CD4-positive, alpha-beta T cell treated with Interleukin-17A for 4 hours (primary cell): ENCODE data around the gene HOXC13.

Experiments used
- DNase-seq: peaks from one replicate; pipeline ENCODE4 v3.0.0-alpha.2; 2020; ENCODE audit warnings: mixed read lengths

Gene HOXC13

GRCh38 chr12:53955036-53955775 lies 16.6 kb downstream of the HOXC13 start:
- DNase-seq, result no peak

DNA sequence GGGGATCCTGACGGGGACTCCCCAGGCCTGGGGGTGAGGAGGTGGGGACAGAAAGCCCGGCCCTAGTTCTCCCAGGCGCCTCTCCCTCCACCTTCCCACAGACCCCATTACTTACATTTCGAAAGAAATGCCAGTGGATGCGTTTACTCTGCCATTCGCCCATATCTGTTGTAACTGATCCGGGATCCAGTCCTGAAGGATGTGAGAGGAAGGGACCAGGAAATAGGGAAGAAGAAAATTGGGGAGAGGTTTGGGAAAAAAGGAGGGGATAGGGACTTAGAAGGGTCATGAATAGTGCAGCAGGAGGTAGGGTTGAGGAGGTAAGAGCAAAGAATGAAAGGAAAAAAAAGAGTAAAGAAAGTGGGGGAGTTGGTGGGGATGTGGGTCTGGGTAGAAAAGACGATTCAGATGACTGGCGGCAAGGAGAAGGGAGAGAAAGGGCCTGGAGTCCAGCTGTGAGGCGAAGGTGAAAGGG lies 17.2 kb downstream of the HOXC13 start:
- DNase-seq, result no peak

DNA sequence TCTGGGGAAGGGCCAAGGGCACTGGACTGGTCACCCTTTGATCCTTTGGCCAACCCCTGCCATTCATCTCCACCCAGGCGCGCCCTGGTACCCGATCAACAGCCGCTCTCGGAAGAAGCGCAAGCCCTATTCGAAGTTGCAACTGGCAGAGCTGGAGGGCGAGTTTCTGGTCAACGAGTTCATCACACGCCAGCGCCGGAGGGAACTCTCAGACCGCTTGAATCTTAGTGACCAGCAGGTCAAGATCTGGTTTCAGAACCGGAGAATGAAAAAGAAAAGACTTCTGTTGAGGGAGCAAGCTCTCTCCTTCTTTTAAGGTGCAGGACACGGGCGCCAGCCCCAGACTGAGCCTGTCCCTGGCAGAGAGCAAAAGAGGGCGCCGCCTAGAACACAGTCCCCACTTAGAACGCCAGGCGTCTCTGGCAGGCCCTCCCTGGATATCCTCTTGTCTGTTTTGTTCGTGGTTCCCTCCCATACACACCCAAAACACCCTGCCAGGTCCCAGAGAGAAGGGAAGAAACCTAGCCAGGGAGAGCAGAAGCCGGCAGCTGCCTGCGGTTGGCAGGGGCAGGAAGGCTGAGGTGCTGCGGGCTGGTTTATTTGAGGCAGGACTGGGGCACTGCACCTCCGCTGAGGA lies 17.7 kb downstream of the HOXC13 start:
- no peak for DNase-seq

DNA sequence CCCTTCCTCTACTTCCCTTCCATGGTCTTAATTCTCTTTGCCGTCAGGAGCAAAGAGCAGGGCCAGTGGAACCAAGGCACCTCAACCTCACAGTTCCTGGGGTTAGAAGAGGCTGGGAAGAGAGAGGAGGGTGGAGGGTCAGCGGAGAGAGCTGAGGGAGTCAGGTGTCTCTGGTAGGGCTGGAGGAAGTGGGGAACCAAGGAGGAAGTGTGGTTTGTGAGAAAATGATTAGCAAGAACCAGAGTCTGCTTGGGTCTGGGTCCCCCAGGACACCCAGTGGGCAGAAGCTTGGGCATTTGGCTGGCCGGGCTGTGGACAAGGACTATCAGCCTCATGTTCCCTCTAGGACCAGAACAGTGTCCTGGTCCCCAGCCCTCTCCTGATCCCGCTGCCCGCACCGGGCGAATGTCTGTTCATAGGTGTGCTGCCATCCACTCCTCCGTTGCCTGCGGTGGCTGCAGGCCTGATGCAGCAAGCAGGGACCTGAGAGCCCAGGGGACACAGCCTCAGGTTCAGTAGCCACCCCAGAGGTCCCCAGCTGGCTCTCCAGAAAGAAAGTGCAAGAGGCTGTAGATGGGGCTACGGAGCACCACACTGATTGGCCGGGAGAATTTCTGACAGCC lies 18.4 kb downstream of the HOXC13 start:
- DNase-seq, result no peak

GRCh38 chr12:53958128-53958527 lies 19.5 kb downstream of the HOXC13 start:
- no peak for DNase-seq

DNA sequence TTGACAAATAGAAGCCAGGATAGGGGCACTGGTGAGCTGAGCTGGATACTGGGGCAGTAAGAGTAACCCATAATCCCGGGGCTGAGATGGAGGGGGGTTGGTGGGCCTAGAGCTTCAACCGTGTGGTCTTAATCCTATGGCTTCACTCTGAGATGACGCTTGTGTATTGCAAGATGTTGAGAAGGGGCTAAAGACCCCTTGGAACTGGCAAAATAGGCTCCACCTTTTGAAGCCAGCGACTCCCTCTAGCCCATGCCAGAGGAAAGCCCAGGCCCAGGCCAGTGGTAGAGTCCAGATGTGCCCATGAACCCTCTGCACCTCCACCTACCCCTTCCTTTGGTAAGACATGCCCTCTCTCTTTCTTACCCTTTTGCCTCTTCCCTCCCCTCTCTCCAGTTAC lies 20.7 kb downstream of the HOXC13 start:
- no peak for DNase-seq

GRCh38 chr12:53960187-53961024 lies 21.8 kb downstream of the HOXC13 start:
- no peak for DNase-seq

GRCh38 chr12:53961025-53961761 lies 22.6 kb downstream of the HOXC13 start:
- no peak for DNase-seq

DNA sequence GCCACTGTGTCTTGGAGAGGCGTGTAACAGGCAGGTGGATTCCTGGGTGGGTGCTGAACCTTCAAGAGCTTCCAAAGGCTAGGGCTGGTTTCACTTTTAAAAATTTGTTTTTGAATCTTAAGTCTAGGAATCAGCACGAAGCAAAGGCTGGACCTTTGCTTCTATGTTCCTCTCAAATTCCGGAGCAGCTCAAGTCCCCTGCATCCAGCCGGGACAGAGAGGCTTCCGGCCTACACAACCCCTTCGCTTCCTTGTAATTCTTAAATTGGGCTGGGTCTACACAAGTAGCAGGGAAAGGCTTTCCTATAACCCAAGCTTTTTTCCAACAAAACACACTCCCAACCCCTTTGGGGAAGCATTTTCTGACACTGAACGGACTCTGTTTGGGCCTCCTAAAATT lies 24.4 kb downstream of the HOXC13 start:
- no peak for DNase-seq

DNA sequence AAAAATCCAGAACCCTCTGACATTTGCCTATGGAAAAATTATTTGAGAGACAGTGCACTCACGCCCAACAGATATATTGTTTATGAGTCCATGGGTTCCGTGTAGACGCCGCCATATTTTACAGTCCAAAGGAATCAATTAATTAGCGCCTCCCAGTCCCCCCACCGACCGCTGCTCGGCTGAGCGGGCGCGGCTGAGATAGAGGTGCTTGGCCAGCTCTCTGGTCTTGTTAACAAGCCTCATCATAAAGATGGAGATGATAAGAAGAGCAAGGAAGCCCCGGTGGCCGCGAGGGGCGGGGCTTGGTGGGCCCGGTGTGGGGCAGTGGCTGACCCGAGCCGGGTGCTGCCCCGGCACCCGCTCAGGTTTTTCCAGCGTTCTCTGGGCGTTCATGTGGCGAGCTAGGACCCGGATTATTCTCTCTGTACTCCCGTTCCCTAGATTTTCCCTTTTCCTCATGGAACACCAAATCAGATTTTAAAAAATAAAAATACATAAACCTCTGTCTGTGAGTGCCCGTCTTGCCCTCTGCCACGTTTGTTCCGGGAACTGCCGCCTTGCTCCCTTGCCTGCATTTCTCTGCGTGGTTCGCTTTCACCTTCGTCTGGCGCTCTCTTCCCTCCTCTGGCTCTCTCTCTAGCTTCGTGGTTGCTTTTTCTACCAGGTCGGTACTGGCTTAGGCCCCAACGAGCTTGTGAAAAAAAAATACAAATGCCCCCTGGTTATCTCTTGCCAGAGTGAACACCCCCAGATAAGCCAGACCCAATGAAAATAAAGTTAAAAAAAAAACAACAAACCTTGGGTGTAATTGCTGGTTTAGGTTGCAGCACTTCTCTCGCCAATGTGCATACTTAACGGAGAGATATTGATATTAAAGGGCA lies 25.0 kb downstream of the HOXC13 start:
- no peak for DNase-seq

GRCh38 chr12:53964315-53964713 lies 25.7 kb downstream of the HOXC13 start:
- no peak for DNase-seq

GRCh38 chr12:53965281-53966084 lies 26.9 kb downstream of the HOXC13 start:
- DNase-seq, result no peak

DNA sequence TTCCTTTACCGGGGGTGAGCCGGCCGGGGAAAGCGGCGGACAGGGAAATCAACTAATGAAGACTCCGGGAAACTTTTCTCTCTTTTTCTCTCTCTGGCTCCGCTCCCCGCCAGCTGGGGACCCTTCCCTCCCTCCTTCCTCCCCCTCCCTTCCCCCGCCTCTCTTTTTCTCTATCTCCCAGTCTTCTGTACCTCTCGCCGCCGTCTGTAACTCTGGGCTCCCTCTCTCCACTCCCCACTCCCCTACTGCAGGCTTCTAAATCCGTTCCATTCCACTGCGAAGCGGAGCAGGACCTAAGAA lies 27.4 kb downstream of the HOXC13 start:
- DNase-seq, result no peak

GRCh38 chr12:53966385-53967133 lies 27.9 kb downstream of the HOXC13 start:
- DNase-seq, result no peak

DNA sequence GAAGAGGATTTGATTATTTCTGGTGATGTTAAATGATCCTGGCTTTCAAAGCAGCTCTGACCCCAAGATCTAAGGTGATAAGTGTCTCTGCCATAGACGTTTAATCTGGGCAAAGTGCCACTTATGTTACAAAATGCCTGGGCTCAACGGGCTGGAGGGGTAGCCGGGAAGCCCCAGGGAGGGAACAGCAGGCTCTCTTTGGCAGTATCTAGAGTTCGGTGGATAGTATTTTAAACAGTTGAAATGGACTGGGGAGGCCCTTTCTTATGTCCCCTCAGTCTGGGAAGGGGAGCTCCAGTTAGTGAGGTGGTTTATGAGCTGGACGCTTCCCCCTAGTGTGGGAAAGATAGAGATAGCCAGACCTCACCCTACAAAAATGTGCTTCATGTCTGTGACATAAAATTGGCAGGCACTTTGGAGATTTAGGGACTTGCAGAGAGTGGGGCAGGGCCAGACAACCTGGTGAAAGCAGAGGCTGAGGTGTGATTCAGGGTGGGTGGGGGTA lies 28.8 kb downstream of the HOXC13 start:
- DNase-seq, result no peak

- no peak for DNase-seq
These were observed 29.8 kb downstream of the HOXC13 start for GRCh38 chr12:53968214-53969127.

DNA sequence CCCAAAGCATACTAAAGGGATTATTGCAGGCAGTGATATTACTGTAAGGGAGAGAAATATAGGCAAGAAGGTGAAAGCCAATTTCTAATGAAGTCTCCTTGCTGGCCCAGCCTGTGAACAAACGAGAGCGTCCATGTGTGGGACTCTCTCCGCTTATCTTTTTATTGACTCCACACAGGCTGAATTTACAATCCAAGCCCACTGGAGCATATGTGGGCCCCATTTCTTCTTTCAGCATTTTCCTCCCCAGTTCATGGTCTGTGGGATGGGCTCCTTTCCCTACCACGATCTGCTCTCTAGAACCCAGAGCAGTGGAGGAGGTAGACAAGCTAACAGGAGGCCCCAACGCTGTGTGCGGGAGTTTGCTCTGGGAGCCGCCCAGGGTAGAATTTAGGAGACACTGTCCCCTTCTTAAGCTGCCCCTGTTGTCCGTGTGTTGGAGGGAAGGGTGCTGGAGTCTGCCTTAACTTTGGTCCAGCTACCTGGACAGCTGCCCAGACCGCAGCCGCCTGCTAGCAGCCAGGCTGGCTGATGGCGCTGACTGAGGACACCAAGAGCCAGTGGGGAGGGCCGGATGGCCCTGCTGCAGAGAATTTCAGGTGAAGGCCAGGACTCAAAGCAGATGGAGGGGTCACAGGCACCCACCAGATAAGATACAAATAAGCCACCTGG lies 31.1 kb downstream of the HOXC13 start:
- no peak for DNase-seq

- no peak for DNase-seq
These were observed 31.8 kb downstream of the HOXC13 start for GRCh38 chr12:53970451-53970850.
